Activated T-cell treated with anti-CD3 and anti-CD28 coated beads for 48 hours (primary cell): ENCODE results near the gene TMEM178A.
"Not testable (repeated sequence)": the region's sequence is repeated elsewhere in the genome, so short reads cannot be mapped to it uniquely, and the experiment has no call there.

Experiments
- DNase-seq: peaks from one replicate; pipeline ENCODE4 v3.0.0-alpha.2; 2020; ENCODE audit warnings: low read depth

Gene TMEM178A

GRCh38 chr2:39665811-39666490 is at the start of gene TMEM178A:
TMEM178A (plus strand) TSS chr2:39665917; CDS start chr2:39665975, 58 bp downstream.
- peak; percentile 8 for DNase-seq

GRCh38 chr2:39618236-39618635 is 47.5 kb upstream of the TMEM178A start:
- DNase-seq = no peak

GRCh38 chr2:39618736-39619135 is 47.0 kb upstream of the TMEM178A start:
- no peak for DNase-seq

GRCh38 chr2:39620067-39620466 is 45.6 kb upstream of the TMEM178A start:
- DNase-seq = no peak

GRCh38 chr2:39621596-39621995 is 44.1 kb upstream of the TMEM178A start:
- no peak for DNase-seq

- no peak for DNase-seq
Observed at GRCh38 chr2:39622860-39623259, 42.9 kb upstream of the TMEM178A start.

GRCh38 chr2:39623917-39624316 is 41.8 kb upstream of the TMEM178A start:
- no peak for DNase-seq

GRCh38 chr2:39625193-39625926 is 40.4 kb upstream of the TMEM178A start:
- DNase-seq = no peak

GRCh38 chr2:39625927-39626270 is 39.8 kb upstream of the TMEM178A start:
- DNase-seq = no peak

- not testable (repeated sequence) for DNase-seq
Observed at GRCh38 chr2:39628346-39628745, 37.4 kb upstream of the TMEM178A start.

GRCh38 chr2:39629646-39630045 is 36.1 kb upstream of the TMEM178A start:
- no peak for DNase-seq

- DNase-seq = no peak
Observed at GRCh38 chr2:39631256-39631655, 34.5 kb upstream of the TMEM178A start.

GRCh38 chr2:39631718-39632117 is 34.0 kb upstream of the TMEM178A start:
- no peak for DNase-seq

GRCh38 chr2:39632876-39633275 is 32.8 kb upstream of the TMEM178A start:
- no peak for DNase-seq

GRCh38 chr2:39636306-39636705 is 29.4 kb upstream of the TMEM178A start:
- DNase-seq = no peak

GRCh38 chr2:39638581-39638980 is 27.1 kb upstream of the TMEM178A start:
- DNase-seq = no peak

GRCh38 chr2:39640107-39640506 is 25.6 kb upstream of the TMEM178A start:
- DNase-seq = no peak

GRCh38 chr2:39640681-39641080 is 25.0 kb upstream of the TMEM178A start:
- no peak for DNase-seq

GRCh38 chr2:39641635-39642034 is 24.1 kb upstream of the TMEM178A start:
- DNase-seq = no peak

- DNase-seq = no peak
Observed at GRCh38 chr2:39642051-39642718, 23.5 kb upstream of the TMEM178A start.

- no peak for DNase-seq
Observed at GRCh38 chr2:39645826-39646225, 19.9 kb upstream of the TMEM178A start.

GRCh38 chr2:39646267-39646666 is 19.4 kb upstream of the TMEM178A start:
- no peak for DNase-seq

- DNase-seq = no peak
Observed at GRCh38 chr2:39647104-39647765, 18.5 kb upstream of the TMEM178A start.
